Cardiac fibroblast (primary cell): Measurements from ENCODE around the gene RSPO3.

Experiments used
- DNase-seq, 2 donors: peaks; one replicate each; pipeline versions ENCODE4 v3.0.0 to v3.0.0-alpha.2; 2010; ENCODE audit warnings: low read depth in 2 of 2
- H3K4me3 ChIP-seq, 2 donors: replicated peaks in 1 of 2; 1 replicate in 1 of 2; 2 replicates in 1 of 2; pipeline ENCODE4 v1.5.1; 2011; ENCODE audit warnings: low read depth in 2 of 2, low read length in 2 of 2, mild to moderate bottlenecking in 2 of 2, moderate library complexity in 1 of 2
- TF ChIP-seq, protein P1 (sequence below): IDR thresholded peaks from one replicate; pipeline ENCODE4 v1.5.1; 2011; ENCODE audit warnings: low read depth, mild to moderate bottlenecking, low read length, inconsistent platforms

The RSPO3 gene

DNA sequence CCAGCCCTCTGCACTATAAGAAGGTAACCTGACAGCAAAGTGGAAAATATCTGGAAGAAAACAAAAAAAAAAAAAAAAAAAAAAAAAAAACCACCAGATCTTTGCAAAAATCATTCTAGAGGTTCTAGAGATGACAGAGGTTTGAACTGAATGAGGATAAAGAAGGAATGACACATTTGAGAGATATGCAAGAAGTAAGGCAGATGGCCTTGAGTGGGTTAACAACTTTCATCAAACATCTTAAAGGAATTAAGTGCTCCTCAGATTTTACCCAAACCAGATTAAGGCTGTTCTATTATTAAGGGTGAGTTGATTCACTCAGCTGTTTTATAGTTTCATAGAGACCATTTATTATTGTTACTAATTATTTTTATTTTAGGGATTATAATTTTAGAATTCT, 62.0 kb downstream of the RSPO3 start:
- TF ChIP-seq, protein P1, sequence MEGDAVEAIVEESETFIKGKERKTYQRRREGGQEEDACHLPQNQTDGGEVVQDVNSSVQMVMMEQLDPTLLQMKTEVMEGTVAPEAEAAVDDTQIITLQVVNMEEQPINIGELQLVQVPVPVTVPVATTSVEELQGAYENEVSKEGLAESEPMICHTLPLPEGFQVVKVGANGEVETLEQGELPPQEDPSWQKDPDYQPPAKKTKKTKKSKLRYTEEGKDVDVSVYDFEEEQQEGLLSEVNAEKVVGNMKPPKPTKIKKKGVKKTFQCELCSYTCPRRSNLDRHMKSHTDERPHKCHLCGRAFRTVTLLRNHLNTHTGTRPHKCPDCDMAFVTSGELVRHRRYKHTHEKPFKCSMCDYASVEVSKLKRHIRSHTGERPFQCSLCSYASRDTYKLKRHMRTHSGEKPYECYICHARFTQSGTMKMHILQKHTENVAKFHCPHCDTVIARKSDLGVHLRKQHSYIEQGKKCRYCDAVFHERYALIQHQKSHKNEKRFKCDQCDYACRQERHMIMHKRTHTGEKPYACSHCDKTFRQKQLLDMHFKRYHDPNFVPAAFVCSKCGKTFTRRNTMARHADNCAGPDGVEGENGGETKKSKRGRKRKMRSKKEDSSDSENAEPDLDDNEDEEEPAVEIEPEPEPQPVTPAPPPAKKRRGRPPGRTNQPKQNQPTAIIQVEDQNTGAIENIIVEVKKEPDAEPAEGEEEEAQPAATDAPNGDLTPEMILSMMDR, result no peak
- no peak overlapping the region for H3K4me3 ChIP-seq
- no peak for DNase-seq

DNA sequence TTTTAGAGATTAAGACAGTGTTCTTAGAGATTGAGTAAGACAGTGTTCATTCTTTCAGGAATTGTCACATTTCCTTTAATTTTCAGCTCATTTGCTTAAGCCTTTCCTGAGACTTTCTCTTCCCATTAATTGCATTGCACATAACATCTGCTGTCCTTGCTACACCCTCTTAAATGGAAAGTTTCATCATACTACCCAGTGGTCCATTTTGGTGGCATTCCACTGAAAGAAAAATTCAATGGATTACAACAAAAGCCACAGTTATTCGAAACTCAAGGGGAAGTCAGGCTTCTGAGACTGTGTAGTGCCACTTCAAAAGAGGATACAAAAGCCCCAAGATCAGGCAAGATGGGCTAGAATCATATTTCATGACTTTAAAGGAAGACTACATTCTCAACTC, 64.0 kb downstream of the RSPO3 start:
- H3K4me3 ChIP-seq, result no peak overlapping the region
- TF ChIP-seq, protein P1, result no peak
- DNase-seq, result peak; percentile 52 to 68

DNA sequence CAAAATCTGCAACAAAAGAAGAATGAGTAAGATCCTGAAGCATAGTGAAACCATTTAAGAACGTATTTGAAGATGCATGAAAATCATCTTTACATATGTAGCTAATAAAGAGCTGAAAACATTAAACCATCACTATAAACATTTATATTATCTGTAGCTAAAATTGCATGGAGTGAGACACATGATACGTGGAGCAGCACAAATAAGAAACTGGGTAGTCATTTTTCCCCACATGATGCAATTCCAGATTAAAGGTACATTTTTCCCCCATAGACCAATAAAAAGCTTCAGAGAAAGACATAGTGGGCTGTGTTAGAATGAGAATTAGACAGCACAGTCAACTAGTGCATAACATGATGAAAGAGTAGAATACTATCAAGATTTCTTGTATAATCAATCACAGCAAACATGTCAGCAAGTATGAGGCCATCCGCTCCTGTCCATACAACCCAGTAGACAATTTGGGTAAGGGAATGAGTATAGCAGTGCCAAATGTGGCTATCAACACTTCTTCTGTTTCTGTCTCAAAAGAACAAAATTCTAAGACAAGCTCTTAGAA, 67.0 kb downstream of the RSPO3 start:
- TF ChIP-seq, protein P1, result no peak
- H3K4me3 ChIP-seq, result no peak overlapping the region
- no peak for DNase-seq

DNA sequence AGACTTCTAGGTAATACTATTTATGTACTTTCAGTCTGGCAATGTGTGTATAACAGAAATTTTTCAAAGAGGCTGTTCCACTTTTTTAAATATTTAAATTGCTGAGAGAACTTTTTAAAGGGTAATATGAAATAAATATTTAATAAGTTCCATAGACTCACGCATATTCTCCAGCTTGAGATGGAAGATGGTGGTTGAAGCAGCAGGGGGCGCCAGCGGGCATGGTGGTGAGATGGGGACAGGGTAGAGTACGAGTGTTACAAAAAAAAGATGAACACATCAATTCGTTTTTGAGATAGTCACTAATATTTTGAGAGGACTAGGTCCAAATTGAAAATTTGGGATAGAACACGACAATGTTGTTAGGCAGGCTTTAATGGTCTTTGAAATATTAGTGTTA, 68.4 kb downstream of the RSPO3 start:
- TF ChIP-seq, protein P1, result peak; percentile 46
- H3K4me3 ChIP-seq, result no peak overlapping the region
- peak; percentile 22 to 49 for DNase-seq

DNA sequence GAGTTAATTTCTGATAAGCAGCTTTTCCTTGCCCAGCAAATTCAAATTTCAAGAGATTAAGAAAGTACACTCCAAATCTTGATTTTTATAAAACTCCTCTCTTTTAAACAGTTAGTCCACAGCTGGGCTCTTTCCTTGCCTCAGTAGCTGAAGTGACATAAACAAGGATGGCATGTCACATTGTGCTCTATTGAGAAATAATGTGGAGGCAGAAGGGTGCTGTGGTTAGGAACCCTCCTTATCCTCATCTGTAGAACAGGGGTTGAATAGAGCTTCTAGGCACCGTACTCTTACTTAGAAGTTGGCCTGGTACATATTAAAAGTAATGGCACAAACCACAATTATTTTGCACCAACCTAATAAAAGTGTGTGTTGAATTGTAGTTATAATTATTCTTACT, 70.3 kb downstream of the RSPO3 start:
- TF ChIP-seq, protein P1, result no peak
- DNase-seq, result no peak

DNA sequence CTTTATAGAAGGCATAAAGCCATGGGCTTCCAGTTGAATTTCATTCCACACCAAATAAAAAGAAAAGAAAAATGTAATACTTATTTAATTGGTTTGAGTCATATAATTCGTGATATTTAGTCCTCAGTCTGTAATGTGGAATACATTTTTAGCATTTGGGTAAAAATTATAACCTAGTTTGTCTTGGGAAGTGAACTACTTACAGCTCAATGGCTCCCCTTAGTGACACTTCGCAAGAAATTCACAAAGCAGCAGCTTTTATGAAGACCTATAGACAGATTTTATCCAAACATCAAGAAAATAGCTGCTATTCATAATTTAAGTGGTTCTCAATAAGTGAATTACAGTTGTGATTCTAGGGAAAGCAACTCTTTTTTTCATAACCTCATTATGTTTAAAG, 72.1 kb downstream of the RSPO3 start:
- DNase-seq, result peak; percentile 74 to 77
- no peak overlapping the region for H3K4me3 ChIP-seq
- TF ChIP-seq, protein P1, result peak; percentile 66

More for the DNA sequence above, 70.3 kb downstream of the RSPO3 start:
- no peak overlapping the region for H3K4me3 ChIP-seq

DNA sequence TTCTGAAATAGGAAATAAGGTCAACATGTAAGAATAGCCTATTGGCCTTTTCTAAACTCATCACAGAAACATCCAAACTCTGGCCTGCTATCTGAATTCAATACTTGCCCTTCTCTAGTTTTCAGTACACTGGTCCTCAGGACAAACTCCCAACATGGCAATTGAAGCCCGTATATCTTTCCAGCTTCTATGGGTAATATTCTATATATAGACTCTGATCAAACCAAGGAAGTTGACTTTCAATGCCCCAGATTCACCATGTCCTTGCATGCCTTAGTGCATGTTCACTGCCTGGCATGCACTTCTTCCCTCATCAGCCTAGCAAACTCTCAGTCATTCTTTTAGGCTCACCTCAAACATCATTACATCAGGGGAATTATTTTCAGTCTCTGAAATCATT, 73.2 kb downstream of the RSPO3 start:
- no peak overlapping the region for H3K4me3 ChIP-seq
- TF ChIP-seq, protein P1, result no peak
- DNase-seq, result peak in 1 of 2 donors; percentile 72
